ENCODE data around the gene PRELID1. TPM values are rescaled to one million over a fixed set of nuclear protein-coding genes. Genes with fewer than 3 reads are reported as not detected.

PRELID1 gene
- total RNA-seq, 6 experiments from 2014 or later = 64.1 to 116 (median 84.4) TPM

GRCh38 chr5:177310332-177310731 is 6.7 kb downstream of the PRELID1 start:
- peaks cover 0 to 15% (median 8%) of the 10 kb centered on the region in 4 donors for H3K4me1 ChIP-seq
- intact Hi-C loops (cut with DNase I) = loop anchor here (10.0 kb wide), 2 partner anchors 74 to 144 kb away; partner anchors contain the start of gene SLC34A1 (in 1 of the 2)

GRCh38 chr5:177310757-177311391 is 7.3 kb downstream of the PRELID1 start:
- Histone ChIP-seq H3K27me3 (no peaks in the 10 kb centered on the region), H3K9me3 (no peaks in the 10 kb centered on the region), H3K4me1 (peaks cover 0 to 12% (median 7%) of the 10 kb centered on the region in 4 donors), H3K27ac (no peak overlapping the region), H3K36me3 (peaks cover 0 to 15% (median 4%) of the 10 kb centered on the region in 4 donors), H3K4me3 (peak overlapping the region in 2 of 3 donors; percentile 33 to 51)
- no peak for DNase-seq
- WGBS (ENCODE audit: insufficient coverage, low coverage, low lambda C conversion rate, missing lambda C conversion rate) = 43% methylated on average over 5 of the region's 20 CpGs
- intact Hi-C loops (cut with DNase I) = loop anchor here (10.0 kb wide), 2 partner anchors 74 to 144 kb away; partner anchors contain the start of gene SLC34A1 (in 1 of the 2)
- no peak for ATAC-seq
- no peak for TF ChIP-seq CTCF (IDR thresholded peaks at IDR 0.05)
- TF ChIP-seq POLR2A (IDR thresholded peaks at IDR 0.05) = no peak

More at GRCh38 chr5:177310332-177310731, 6.7 kb downstream of the PRELID1 start:
- Histone ChIP-seq H3K36me3 (peaks cover 0 to 21% (median 4%) of the 10 kb centered on the region in 4 donors), H3K27ac (no peak overlapping the region), H3K4me3 (no peak overlapping the region), H3K9me3 (no peaks in the 10 kb centered on the region), H3K27me3 (no peaks in the 10 kb centered on the region)
- TF ChIP-seq POLR2A (IDR thresholded peaks at IDR 0.05) (no peak), CTCF (IDR thresholded peaks at IDR 0.05) (no peak)
- WGBS (ENCODE audit: insufficient coverage, low coverage, low lambda C conversion rate, missing lambda C conversion rate) = 91% methylated on average over 5 of the region's 13 CpGs
- peak in 1 of 3 donors; percentile 41 for DNase-seq
- no peak for ATAC-seq

- Histone ChIP-seq H3K9me3 (no peaks in the 10 kb centered on the region), H3K27ac (no peak overlapping the region), H3K36me3 (peaks cover 0 to 11% (median 3%) of the 10 kb centered on the region in 4 donors), H3K4me1 (peaks cover 0 to 12% (median 7%) of the 10 kb centered on the region in 4 donors), H3K4me3 (peak overlapping the region; percentile 33 to 58 (median 51)), H3K27me3 (no peaks in the 10 kb centered on the region)
- WGBS (ENCODE audit: insufficient coverage, low coverage, low lambda C conversion rate, missing lambda C conversion rate) = no CpG with 5 or more reads among the region's 23 CpGs
- ATAC-seq (peak; percentile 0 to 3 (median 1)), DNase-seq (peak in 1 of 3 donors; percentile 39)
- intact Hi-C loops (cut with DNase I) = loop anchor here (10.0 kb wide), 2 partner anchors 73 to 143 kb away; partner anchors contain the start of gene SLC34A1 (in 1 of the 2)
- TF ChIP-seq CTCF (IDR thresholded peaks at IDR 0.05) (no peak), POLR2A (IDR thresholded peaks at IDR 0.05) (no peak)
Observed at GRCh38 chr5:177311392-177311722, 7.8 kb downstream of the PRELID1 start.

- Histone ChIP-seq H3K4me3 (peak within 1 kb of the TSS; percentile 33 to 58 (median 51)), H3K36me3 (peaks cover 0 to 4% (median 0%) of the 10 kb centered on the region in 4 donors), H3K4me1 (peaks cover 0 to 12% (median 7%) of the 10 kb centered on the region in 4 donors), H3K27me3 (no peaks in the 10 kb centered on the region), H3K9me3 (no peaks in the 10 kb centered on the region), H3K27ac (no peak within 1 kb of the TSS)
- ATAC-seq (peak; percentile 85 to 92 (median 88)), DNase-seq (peak; percentile 97 to 98 (median 97))
- WGBS (ENCODE audit: insufficient coverage, low coverage, low lambda C conversion rate, missing lambda C conversion rate) = 1% methylated on average over 20 of the region's 78 CpGs
- TF ChIP-seq POLR2A (IDR thresholded peaks at IDR 0.05) (no peak), CTCF (IDR thresholded peaks at IDR 0.05) (no peak)
- intact Hi-C loops (cut with DNase I) = loop anchor here (10.0 kb wide), 2 partner anchors 73 to 143 kb away; partner anchors contain the start of gene SLC34A1 (in 1 of the 2)
Observed at GRCh38 chr5:177311723-177312648, 8.4 kb downstream of the PRELID1 start, which contains the start of gene MXD3. MXD3 (minus strand) TSS chr5:177311898; CDS start chr5:177311830, 68 bp downstream.
